GM18520 (cell line): ENCODE data around the gene SLC35E3.
"Not testable (repeated sequence)": the region's sequence is repeated elsewhere in the genome, so short reads cannot be mapped to it uniquely, and the experiment has no call there.

Experiments
- ATAC-seq: cut with Tn5 transposase; IDR thresholded peaks from one replicate; pipeline ENCODE4 v1.9.1; 2021; ENCODE audit not compliant: unreplicated experiment

The SLC35E3 gene

DNA sequence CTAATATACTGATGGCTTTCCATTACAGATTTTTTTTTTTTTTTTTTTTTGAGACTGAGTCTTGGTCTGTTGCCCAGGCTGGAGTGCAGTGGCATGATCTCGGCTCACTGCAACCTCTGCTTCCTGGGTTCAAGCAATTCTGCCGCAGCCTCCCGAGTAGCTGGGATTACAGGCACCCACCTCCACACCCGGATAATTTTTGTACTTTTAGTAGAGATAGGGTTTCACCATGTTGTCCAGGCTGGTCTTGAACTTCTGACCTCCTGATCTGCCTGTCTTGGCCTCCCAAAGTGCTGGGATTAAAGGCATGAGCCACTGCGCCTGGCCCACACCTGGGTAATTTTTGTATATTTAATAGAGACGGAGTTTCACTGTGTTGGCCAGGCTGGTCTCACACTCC lies 65.6 kb downstream of the SLC35E3 start:
- not testable (repeated sequence) for ATAC-seq

DNA sequence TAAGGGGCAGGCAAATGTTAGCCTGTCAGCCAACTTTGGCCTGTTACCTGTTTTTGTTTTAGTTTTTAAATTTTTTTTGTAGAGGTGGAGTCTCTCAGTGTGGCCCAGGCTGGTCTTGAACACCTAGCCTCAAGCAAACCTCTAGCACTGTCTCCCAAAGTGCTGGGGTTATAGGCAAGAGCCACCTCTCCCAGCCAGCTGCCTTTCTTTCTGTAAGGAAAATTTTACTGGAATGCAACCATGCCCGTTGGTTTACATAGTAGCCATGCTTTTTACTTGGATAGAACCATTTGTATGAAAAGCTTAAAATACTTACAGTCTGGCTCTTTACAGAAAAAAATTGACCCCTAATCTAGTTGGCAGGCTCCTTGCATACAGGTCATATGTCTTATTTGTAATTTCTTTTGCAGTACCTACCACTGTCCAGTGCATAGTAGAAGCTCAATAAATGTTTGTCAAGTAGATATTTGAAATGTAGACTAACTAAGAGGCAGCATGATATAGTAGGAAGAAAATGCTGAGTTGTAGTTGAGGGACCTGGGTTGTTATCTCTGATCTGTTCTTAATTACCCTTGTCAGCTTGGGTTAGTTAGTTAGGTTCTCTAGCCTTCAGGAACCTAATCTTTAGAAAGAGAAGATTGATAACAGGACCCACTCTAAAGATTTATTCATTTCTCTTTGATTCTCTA lies 66.7 kb downstream of the SLC35E3 start:
- ATAC-seq = no peak

DNA sequence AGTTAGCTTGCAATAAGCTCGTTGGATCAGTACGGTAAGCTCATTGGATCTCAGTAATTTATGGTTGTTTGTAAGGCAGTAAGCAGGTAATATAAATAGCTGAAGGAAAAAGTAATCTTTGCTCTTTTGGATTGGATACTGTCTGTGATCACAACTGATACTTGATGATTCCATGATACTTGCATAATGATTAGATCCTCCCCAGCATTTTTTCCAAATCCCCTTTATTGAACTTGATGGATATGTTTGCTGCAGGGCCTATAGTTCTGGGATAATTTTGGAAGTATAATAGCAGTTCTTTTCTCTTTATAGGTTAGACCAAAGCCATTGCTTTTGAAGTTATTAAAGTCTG lies 67.2 kb downstream of the SLC35E3 start:
- ATAC-seq = no peak

DNA sequence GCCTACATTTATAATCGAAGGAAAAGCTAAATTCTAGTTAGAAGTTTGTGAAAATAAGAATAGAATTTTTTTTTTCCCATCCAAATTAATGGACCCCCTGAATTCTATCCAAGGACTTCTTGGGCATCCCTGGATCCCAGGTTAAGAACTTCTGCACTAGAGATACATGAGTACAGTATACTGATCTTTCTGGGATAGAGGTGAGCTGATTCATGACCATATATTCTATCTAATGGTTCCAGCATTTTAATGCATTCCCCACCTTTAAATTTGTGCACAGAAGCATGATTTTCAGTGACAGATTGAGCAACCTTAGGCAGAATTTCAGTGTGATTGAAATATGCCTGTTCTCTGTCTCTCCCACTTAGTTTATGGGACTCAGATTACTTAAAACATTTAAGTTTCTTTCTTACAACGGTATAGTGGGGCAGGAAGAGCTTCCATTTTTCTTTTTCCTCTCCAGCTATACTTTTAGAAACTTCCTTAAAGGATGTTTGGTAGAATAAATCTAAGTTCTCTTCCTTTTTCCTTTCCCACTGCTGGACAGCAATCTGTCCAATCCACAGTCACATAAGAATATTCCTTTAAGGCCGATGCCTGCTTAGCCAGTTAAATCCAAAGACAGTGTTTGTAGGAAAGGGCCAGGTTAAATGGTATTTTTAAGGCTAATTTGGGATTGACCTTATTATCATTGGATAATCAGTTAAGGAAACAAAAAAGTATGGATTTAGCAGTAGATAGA lies 68.7 kb downstream of the SLC35E3 start:
- no peak for ATAC-seq

DNA sequence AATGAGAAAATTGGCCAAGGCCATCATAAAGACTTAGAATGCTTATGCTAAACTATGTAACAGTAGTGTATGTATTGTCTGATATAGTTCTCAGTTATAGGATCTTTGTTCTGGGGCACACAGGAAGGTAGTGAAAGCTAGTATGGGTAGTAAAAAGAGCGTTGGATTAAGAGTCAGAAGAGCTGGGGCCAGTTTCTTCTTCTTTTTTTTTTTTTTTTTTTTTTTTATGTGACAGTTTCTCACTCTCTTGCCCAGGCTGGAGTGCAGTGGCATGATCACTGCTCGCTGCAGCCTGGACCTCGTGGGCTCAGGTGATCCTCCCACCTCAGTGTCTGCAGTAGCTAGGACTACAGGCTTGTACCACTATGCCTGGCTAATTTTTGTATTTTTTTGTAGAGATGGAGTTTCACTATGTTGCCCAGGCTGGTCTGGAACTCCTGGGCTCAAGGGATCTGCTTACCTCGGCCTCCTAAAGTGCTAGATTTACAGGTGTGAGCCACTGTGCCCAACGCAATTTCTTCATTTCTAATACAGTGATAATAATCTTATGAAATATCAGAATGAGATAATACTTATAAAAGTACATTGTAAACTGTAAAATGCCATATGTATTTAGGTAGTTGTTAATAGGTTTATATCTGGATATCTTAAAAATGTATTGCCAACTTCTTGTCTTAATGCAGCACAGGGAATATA lies 69.4 kb downstream of the SLC35E3 start:
- no peak for ATAC-seq

DNA sequence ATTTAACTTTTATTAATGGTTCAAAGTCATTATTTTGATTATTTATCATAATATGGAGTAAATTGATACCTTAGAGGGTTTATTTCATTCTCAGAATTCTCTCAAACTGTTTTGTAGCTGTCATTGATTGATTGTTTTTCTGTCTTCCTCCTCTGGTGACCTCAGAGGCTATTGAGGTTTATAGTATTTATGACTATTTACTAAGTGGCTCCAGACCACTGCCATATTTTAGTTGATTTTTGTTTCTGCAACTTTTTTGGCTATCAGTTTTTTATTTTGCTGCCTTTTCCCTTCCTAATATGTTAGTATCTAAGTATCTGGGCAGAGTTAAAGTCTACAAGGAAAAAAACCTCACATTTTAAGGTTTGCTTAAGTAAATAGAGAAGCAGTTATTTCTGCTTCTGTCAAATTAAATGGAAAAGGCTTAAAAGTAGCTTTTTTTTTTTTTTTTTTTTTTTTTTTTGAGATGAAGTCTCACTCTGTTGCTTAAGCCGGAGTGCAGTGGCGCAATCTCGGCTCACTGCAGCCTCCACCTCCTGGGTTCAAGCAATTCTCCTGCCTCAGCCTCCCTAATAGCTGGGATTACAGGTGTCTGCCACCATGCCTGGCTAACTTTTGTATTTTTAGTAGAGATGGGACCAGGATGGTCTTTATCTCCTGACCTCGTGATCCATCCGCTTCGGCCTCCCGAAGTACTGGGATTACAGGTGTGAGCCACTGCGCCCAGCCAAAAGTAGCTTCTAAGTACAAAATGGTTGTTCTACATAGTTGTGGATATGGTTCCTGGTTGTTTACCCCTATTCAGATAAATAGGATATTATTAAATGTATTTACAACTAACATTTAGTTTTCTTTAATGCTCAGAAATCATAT lies 70.2 kb downstream of the SLC35E3 start:
- no peak for ATAC-seq

DNA sequence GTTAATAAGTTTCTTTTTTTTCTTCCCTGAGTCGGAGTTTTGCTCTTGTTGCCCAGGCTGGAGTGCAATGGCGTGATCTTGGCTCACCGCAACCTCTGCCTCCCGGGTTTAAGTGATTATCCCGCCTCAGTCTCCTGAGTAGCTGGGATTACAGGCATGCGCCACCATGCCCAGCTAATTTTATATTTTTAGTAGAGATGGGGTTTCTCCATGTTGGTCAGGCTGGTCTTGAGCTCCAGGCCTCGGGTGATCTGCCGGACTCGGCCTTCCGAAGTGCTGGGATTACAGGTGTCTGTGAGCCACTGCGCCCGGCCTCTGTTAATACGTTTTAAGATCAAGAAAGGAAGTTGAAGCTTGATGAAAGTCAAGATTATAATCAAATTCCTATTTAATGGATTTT lies 73.5 kb downstream of the SLC35E3 start:
- ATAC-seq = not testable (repeated sequence)

DNA sequence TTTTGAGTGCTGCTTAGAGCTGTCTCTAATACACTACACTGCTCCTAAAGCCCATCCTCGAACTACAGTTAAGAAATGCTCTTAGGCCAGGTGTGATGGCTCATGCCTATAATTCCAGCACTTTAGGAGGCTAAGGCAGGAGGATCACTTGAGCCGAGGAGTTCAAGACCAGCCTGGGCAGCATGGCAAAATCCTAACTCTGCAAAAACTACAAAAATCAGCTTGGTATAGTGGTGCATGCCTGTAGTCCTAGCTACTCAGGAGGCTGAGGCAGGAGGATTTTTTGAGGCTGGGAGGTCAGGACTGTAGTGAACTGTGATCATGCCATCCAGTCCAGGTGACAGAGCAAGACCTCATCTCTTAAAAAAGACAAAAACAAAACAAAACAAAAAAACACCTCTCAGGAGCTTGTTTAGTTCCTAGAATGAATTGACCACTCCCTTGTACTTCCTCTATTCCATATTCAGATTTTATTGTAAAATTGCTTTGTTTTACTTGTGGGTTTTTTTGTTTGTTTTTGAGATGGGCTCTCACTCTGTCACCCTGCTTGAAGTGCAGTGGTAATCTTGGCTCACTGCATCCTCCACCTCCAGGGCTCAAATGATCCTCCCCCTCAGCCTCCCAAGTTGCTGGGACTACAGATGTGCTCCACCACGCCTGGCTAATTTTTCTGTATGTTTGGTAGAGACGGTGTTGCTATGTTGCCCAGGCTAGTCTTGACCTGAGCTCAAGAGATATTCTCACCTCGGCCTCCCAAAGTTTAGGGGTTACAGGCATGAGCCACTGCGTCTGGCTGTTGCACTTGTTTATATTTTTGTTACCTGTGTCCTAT lies 75.6 kb downstream of the SLC35E3 start:
- ATAC-seq = no peak

DNA sequence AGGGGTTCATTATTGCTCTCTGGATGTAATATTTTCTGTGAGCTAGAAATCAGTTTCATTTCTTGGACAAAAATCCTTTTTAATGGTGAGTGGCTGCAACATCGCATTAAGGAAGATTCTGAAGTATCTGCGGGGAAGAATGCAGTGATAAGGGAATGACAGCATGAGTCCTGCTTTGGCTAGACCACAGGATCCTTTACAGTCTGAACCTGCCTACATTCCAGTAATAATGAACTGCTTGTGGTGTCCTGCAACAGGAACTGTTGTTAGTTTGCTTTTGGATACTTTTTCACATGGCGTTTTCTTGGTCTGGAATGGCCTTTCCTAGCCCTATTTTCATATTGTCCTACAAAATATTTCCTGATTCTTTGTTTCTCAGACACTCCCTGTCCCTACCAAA lies 77.7 kb downstream of the SLC35E3 start:
- ATAC-seq = no peak

DNA sequence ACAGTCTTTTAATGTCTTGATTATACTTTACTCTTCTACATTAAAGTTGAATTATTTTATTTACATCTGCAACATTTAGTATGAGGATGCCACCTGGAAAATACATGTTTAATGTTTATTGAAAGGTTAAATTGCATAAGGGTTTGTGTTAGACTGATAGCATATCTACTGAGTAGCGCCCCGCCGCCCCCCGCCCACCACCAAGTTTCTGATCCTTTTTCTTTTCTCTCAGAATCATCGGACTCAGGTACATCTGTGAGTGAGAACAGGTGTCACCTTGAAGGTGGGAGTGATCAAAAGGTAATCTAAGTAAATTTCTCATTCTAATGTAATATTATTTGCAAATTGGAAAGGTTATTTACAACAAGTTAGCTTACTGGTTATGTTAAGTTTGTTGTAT lies 78.2 kb downstream of the SLC35E3 start:
- no peak for ATAC-seq

DNA sequence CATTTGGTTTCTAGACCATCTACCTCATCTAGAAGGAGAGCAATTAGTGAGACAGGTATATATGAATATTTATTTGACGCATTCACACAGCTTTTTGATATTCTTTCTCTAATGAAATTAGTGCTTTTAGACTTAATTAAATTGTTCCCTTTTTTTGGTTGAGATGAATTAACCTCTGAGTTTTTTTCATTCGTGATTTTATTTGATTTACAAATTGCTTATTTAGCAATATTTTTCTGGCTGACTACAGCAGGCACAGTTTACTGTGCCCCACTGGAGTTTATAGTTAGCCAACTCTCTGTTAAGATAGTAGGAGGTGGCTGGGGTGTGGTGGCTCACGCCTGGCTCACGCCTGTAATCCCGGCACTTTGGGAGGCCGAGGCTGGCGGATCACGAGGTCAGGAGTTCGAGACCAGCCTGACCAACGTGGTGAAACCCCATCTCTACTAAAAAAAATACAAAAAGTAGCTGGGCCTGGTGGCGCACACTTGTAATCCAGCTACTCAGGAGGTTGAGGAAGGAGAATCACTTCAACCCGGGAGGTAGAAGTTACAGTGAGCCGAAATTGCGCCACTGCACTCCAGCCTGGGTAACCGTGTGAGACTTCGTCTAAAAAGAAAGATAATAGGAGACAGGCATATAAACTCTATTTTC lies 78.7 kb downstream of the SLC35E3 start:
- ATAC-seq = no peak

DNA sequence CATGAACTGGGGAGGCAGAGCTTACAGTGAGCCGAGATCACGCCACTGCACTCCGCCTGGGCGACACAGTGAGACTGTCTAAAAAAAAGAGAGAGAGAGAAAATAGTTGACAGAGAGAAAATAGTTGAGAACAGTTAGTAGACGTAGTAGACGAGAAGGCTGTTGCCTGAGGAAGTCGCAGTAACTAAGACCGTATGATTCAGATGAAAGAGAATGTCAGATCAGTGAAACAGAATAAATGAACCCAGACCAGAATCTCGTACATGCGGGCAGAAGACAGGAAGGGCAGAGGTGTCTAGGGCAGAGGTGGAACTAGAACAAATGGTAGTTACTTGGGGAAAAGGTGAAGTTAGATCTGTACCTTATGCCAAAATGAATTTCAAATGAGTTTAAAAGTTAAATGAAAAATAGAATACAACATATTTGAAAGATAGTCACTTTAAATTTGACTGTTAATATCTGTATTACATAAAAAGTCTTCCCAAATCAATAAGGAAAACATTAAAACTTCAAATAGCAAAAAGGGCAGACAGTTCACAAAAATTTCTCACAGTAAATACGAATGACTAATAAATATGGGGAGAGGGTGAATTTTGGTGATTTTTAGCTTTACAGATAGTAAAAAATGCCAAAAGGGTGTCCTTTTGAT lies 79.7 kb downstream of the SLC35E3 start:
- ATAC-seq = no peak

DNA sequence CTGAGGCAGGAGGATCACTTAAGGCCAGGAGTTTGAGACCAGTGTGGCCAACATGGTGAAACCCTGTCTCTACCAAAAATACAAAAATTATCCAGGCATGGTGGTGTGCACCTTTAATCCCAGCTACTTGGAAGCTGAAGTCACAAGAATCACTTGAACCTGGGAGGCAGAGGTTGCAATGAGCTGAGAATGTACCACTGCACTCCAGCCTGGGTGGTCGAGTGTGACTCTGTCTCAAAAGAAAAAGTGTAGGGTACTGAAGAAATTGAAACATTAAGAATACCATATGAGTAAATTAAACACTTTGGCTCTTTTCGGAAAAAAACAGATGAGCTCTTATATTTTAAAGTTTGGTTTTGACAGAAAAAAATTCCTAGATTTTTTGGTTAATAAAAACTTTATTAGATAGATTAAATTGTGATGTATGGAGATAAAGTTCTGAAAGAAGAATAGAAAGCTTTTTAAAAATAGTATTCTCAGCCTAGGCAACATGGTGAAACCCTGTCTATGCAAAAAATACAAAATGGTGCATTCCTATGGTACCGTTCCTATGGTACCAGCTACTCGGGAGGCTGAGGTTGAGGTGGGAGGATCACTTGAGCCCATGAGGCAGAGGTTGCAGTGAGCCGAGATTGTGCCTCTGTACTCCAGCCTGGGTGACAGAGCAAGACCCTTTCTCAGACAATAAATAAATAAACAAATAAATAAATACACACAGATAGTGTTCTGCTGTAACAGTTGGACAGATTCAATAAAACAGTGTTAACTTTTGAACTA lies 82.1 kb downstream of the SLC35E3 start:
- ATAC-seq = no peak

DNA sequence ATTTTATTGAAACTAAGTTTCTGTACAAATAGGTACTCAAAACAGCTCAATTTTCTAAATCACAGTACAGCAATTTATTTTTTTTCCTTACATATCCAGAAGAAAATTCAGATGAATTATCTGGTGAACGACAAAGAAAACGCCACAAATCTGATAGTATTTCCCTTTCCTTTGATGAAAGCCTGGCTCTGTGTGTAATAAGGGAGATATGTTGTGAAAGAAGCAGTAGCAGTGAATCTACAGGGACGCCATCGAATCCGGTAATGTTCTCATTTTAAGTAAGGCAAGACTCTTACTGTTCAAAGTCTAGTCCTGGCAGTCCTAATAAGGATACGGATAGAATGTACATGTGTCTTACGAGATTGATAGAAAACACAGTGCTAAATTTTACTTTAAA lies 82.7 kb downstream of the SLC35E3 start:
- ATAC-seq = no peak
